Ovary (tissue), 3 donors: ENCODE measurements around the gene ME3.

Source experiments
- POLR2A ChIP-seq: fragments of 450-650 bp; IDR thresholded peaks from one replicate; pipeline ENCODE4 v1.6.1; 2017; ENCODE audit warnings: antibody characterized with exemption, mild to moderate bottlenecking, moderate library complexity
- TF ChIP-seq, protein P1 (sequence below), 3 donors: fragments of 450-650 bp in 2 of 3; fragments of 200-600 bp in 1 of 3; IDR thresholded peaks; one replicate each; pipeline versions ENCODE4 v1.5.1 to v1.8.0; 2016 to 2022; ENCODE audit warnings: antibody characterized with exemption in 3 of 3, mild to moderate bottlenecking in 1 of 3
- donor health status: DM: no; HTN: no; CAD: no.

GRCh38 chr11:86447763-86448480, 224.5 kb downstream of the ME3 start:
- TF ChIP-seq, protein P1, sequence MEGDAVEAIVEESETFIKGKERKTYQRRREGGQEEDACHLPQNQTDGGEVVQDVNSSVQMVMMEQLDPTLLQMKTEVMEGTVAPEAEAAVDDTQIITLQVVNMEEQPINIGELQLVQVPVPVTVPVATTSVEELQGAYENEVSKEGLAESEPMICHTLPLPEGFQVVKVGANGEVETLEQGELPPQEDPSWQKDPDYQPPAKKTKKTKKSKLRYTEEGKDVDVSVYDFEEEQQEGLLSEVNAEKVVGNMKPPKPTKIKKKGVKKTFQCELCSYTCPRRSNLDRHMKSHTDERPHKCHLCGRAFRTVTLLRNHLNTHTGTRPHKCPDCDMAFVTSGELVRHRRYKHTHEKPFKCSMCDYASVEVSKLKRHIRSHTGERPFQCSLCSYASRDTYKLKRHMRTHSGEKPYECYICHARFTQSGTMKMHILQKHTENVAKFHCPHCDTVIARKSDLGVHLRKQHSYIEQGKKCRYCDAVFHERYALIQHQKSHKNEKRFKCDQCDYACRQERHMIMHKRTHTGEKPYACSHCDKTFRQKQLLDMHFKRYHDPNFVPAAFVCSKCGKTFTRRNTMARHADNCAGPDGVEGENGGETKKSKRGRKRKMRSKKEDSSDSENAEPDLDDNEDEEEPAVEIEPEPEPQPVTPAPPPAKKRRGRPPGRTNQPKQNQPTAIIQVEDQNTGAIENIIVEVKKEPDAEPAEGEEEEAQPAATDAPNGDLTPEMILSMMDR (IDR thresholded peaks at IDR 0.05): no peak
- TF ChIP-seq POLR2A: no peak
